ENCODE data around the gene PAPPA2.

GRCh38 chr1:176847052-176847451 lies 384.1 kb downstream of the PAPPA2 start:
- TF ChIP-seq ZNF132 (tag by site-specific recombination; IDR thresholded peaks at IDR 0.05; ENCODE audit: borderline replicate concordance) (no peak), CTCF (tag by site-specific recombination; IDR thresholded peaks at IDR 0.05) (no peak), ZBTB1 (tag by site-specific recombination; IDR thresholded peaks at IDR 0.05) (no peak), MEIS1 (CRISPR knock-in tag; IDR thresholded peaks at IDR 0.05; ENCODE audit: borderline replicate concordance) (peak; percentile 81; the same call in 1 of the 2 replicates), ZNF350 (tag by site-specific recombination; IDR thresholded peaks at IDR 0.05) (no peak), ZNF211 (tag by site-specific recombination; IDR thresholded peaks at IDR 0.05; ENCODE audit: low read depth) (no peak)
